T47D (cell line): ENCODE measurements around the gene GGT5.
"Not testable (repeated sequence)": the region's sequence is repeated elsewhere in the genome, so short reads cannot be mapped to it uniquely, and the experiment has no call there.

ENCODE experiments used
- DNase-seq, 2 experiments: peaks; one replicate each; pipeline versions ENCODE4 v3.0.0 to v3.0.0-alpha.2; 2011 to 2012; ENCODE audit warnings: low read depth in 1 of 2, low spot score in 1 of 2
- JUND ChIP-seq: IDR thresholded peaks from 2 replicates; pipeline ENCODE4 v1.6.1; 2012; ENCODE audit warnings: low read depth
- in situ Hi-C: cut with HindIII; loops from 2 replicates; pipeline ENCODE4 v1.10.0; 2016; ENCODE audit warnings: low sequenced_read_pairs, low pct_unique_long_range_greater_than_20kb

Gene GGT5

GRCh38 chr22:24271386-24271854, 26.5 kb upstream of the GGT5 start:
- DNase-seq = no peak
- TF ChIP-seq JUND = no peak
- in situ Hi-C loops = no loop called here

- no peak for TF ChIP-seq JUND
- in situ Hi-C loops = no loop called here
Measured at GRCh38 chr22:24270556-24271385, 25.9 kb upstream of the GGT5 start, which contains the start of gene SPECC1L. Gene SPECC1L (plus strand): TSS chr22:24270831. CDS start chr22:24302232, 31,401 bp downstream.

GRCh38 chr22:24266495-24266894, 21.6 kb upstream of the GGT5 start:
- in situ Hi-C loops, DNase-seq: not testable (repeated sequence)

More at GRCh38 chr22:24270556-24271385, 25.9 kb upstream of the GGT5 start, which contains the start of gene SPECC1L:
- DNase-seq = peak; percentile 79 to 92

GRCh38 chr22:24265734-24266133, 20.9 kb upstream of the GGT5 start:
- no peak for DNase-seq
- TF ChIP-seq JUND = no peak

GRCh38 chr22:24264329-24264896, 19.5 kb upstream of the GGT5 start:
- in situ Hi-C loops = not testable (repeated sequence)

More at GRCh38 chr22:24265734-24266133, 20.9 kb upstream of the GGT5 start:
- in situ Hi-C loops = no loop called here

GRCh38 chr22:24263479-24263878, 18.6 kb upstream of the GGT5 start:
- in situ Hi-C loops, DNase-seq: not testable (repeated sequence)

More at GRCh38 chr22:24264329-24264896, 19.5 kb upstream of the GGT5 start:
- DNase-seq = not testable (repeated sequence)

- DNase-seq, in situ Hi-C loops: not testable (repeated sequence)
Measured at GRCh38 chr22:24262185-24262749, 17.4 kb upstream of the GGT5 start.

GRCh38 chr22:24259459-24259858, 14.6 kb upstream of the GGT5 start:
- DNase-seq = peak in 1 of 2 experiments; percentile 74
- in situ Hi-C loops = not testable (repeated sequence)

- in situ Hi-C loops, DNase-seq: not testable (repeated sequence)
Measured at GRCh38 chr22:24256736-24257135, 11.9 kb upstream of the GGT5 start.

- in situ Hi-C loops, DNase-seq: not testable (repeated sequence)
Measured at GRCh38 chr22:24256136-24256535, 11.3 kb upstream of the GGT5 start.

- in situ Hi-C loops, DNase-seq: not testable (repeated sequence)
Measured at GRCh38 chr22:24253126-24253525, 8.2 kb upstream of the GGT5 start.

- DNase-seq, in situ Hi-C loops: not testable (repeated sequence)
Measured at GRCh38 chr22:24251286-24251685, 6.4 kb upstream of the GGT5 start.

- in situ Hi-C loops = not testable (repeated sequence)
Measured at GRCh38 chr22:24249413-24249812, 4.5 kb upstream of the GGT5 start.

GRCh38 chr22:24248611-24249010, 3.7 kb upstream of the GGT5 start:
- in situ Hi-C loops, DNase-seq: not testable (repeated sequence)

More at GRCh38 chr22:24249413-24249812, 4.5 kb upstream of the GGT5 start:
- DNase-seq = not testable (repeated sequence)
